NCI-H2029 treated with DMSO at 0.1 percent for 48 hours (cell line): ENCODE measurements around the gene LECT2.

ENCODE experiments used
- DNase-seq: peaks from one replicate; lab custom pipeline; 2025; lab: John Stamatoyannopoulos, UW

LECT2 gene

GRCh38 chr5:135934939-135935338 lies 19.8 kb downstream of the LECT2 start:
- DNase-seq, result no peak

- no peak for DNase-seq
Measured at GRCh38 chr5:135930949-135931295, 23.9 kb downstream of the LECT2 start.

GRCh38 chr5:135930029-135930948 lies 24.5 kb downstream of the LECT2 start:
- DNase-seq, result no peak

GRCh38 chr5:135921388-135921787 lies 33.4 kb downstream of the LECT2 start:
- DNase-seq, result no peak

GRCh38 chr5:135920199-135920598 lies 34.6 kb downstream of the LECT2 start:
- DNase-seq, result no peak

- no peak for DNase-seq
Measured at GRCh38 chr5:135916638-135917263, 38.0 kb downstream of the LECT2 start.

- no peak for DNase-seq
Measured at GRCh38 chr5:135915466-135916001, 39.2 kb downstream of the LECT2 start.

GRCh38 chr5:135913713-135914626 lies 40.8 kb downstream of the LECT2 start:
- no peak for DNase-seq

GRCh38 chr5:135905144-135905543 lies 49.6 kb downstream of the LECT2 start:
- no peak for DNase-seq

GRCh38 chr5:135901633-135902032 lies 53.1 kb downstream of the LECT2 start:
- DNase-seq, result no peak

GRCh38 chr5:135900276-135900675 lies 54.5 kb downstream of the LECT2 start:
- no peak for DNase-seq

GRCh38 chr5:135898651-135899050 lies 56.1 kb downstream of the LECT2 start:
- DNase-seq, result no peak
